Nephron progenitor cell (in vitro differentiated cells): Measurements from ENCODE around the gene KLK8.

Source experiments
- DNase-seq: peaks from one replicate; pipeline ENCODE4 v3.0.0; 2021
- H3K27ac Mint-ChIP-seq: 2 replicates; pipeline ENCODE4 v1.8.0; 2021; ENCODE audit warnings: mild to moderate bottlenecking, moderate library complexity, mixed read lengths
- H3K27me3 Mint-ChIP-seq: 2 replicates; pipeline ENCODE4 v1.8.0; 2021; ENCODE audit warnings: mild to moderate bottlenecking, low read depth, mixed read lengths; ENCODE audit not compliant: poor library complexity
- H3K36me3 Mint-ChIP-seq: 2 replicates; pipeline ENCODE4 v1.8.0; 2021; ENCODE audit warnings: low read depth, mixed read lengths
- H3K4me1 Mint-ChIP-seq: 2 replicates; pipeline ENCODE4 v1.8.0; 2021; ENCODE audit warnings: mixed read lengths
- H3K4me3 Mint-ChIP-seq: 2 replicates; pipeline ENCODE4 v1.8.0; 2021; ENCODE audit warnings: mild to moderate bottlenecking, moderate library complexity, mixed read lengths
- H3K9me3 Mint-ChIP-seq: 2 replicates; pipeline ENCODE4 v1.8.0; 2021; ENCODE audit warnings: mild to moderate bottlenecking, moderate library complexity, mixed read lengths
- TF ChIP-seq, protein P1 (sequence below): fragments of 200-600 bp; sonication (generic); IDR thresholded peaks from 2 replicates; pipeline ENCODE4 v1.5.0; 2021; ENCODE audit warnings: antibody characterized with exemption

The KLK8 gene

DNA sequence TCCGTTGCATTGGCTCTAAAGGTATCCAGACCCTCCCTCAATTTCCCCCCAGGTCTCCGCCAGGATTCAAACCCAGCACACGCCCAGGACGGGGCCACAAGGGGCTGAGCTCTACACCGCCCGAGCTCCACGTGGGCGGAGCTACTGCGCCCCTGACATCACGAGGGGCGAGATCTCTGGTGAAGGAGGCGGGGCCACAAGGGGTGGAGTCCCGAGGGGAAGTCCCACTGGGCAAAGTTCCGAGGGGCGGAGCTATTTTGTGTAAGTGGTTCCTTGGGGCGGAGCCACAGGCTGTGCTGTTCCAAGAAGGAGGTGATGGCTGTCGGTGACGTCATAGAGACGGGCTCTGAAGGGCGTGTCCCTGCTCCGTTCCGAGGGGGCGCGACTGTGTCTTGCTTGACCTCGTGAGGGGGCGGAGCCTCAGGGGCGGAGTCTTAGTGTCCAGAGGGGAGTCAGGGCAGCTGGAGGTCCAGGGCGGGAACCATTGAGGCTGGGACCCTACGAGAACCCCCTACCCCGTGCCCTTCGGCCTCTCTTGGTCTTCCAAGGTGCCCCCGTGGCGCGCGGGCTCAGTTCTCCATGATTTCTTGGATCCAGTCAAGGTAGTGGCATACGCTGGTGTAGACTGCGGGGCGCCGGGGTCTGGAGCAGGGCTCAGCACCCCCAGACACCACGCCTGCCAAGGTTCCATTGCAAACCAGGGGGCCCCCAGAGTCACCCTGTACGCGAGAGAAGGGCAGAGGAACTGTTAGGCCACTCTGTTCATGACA lies 1.3 kb upstream of the KLK8 start:
- Mint-ChIP-seq H3K4me3 (peak overlapping the region; percentile 56), H3K9me3 (no peaks in the 10 kb centered on the region), H3K27me3 (peaks cover 66% of the 10 kb centered on the region), H3K4me1 (peaks cover 58% of the 10 kb centered on the region), H3K27ac (peak overlapping the region; percentile 95), H3K36me3 (no peaks in the 10 kb centered on the region)
- TF ChIP-seq, protein P1, sequence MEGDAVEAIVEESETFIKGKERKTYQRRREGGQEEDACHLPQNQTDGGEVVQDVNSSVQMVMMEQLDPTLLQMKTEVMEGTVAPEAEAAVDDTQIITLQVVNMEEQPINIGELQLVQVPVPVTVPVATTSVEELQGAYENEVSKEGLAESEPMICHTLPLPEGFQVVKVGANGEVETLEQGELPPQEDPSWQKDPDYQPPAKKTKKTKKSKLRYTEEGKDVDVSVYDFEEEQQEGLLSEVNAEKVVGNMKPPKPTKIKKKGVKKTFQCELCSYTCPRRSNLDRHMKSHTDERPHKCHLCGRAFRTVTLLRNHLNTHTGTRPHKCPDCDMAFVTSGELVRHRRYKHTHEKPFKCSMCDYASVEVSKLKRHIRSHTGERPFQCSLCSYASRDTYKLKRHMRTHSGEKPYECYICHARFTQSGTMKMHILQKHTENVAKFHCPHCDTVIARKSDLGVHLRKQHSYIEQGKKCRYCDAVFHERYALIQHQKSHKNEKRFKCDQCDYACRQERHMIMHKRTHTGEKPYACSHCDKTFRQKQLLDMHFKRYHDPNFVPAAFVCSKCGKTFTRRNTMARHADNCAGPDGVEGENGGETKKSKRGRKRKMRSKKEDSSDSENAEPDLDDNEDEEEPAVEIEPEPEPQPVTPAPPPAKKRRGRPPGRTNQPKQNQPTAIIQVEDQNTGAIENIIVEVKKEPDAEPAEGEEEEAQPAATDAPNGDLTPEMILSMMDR: no peak
- peak; percentile 68 for DNase-seq

DNA sequence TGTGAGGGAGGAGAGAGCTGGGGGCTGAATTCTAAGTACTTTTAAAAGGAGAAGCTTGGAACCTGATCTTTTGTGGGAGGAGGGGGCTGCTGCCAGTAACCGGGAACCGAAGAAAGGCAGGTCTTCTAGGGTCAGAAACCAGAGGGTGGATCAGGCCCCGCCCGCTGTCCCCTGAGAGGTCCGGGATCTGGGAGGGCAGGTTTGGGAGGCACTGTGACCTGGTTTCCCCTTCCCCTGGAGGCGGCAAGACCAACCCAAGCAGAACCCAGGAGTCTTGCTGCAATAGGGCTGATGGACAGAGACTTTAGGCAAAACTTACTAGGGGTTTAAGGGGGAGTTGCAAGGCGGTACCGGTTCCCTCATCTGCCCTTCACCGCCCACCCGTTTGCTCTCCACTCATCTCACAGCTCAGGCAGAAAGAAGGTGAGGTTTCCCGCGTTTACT lies 707 bp upstream of the KLK8 start:
- Mint-ChIP-seq H3K27ac (peak overlapping the region; percentile 95), H3K4me3 (peak overlapping the region; percentile 56), H3K36me3 (no peaks in the 10 kb centered on the region), H3K27me3 (peaks cover 66% of the 10 kb centered on the region), H3K4me1 (peaks cover 58% of the 10 kb centered on the region), H3K9me3 (no peaks in the 10 kb centered on the region)
- peak; percentile 61 for DNase-seq
- TF ChIP-seq, protein P1: no peak

DNA sequence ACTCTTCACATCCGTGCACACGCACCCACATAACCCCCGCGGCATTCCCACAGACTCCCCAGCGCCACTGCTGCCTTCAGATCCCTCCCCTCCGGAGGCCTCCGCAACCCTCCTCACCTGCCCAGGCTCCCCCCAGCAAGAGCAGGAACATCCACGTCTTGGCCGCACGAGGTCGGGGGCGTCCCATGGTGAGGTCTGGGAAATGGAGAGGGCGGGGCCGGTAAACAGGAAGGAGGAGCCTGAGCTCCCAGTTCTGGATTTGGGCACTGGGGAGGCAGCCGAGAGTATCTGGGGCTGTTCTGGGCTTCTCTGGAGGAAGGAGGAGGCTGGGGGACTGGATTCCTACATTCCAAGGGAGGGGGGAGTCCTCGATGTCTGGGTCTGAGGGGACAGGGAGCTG lies 423 bp downstream of the KLK8 start:
- H3K4me1 Mint-ChIP-seq: peaks cover 53% of the 10 kb centered on the region
- no peak for DNase-seq
- no peaks in the 10 kb centered on the region for H3K9me3 Mint-ChIP-seq
- no peaks in the 10 kb centered on the region for H3K36me3 Mint-ChIP-seq
- TF ChIP-seq, protein P1: no peak
- H3K4me3 Mint-ChIP-seq: peak overlapping the region; percentile 56
- peaks cover 66% of the 10 kb centered on the region for H3K27me3 Mint-ChIP-seq
- H3K27ac Mint-ChIP-seq: peak overlapping the region; percentile 95

DNA sequence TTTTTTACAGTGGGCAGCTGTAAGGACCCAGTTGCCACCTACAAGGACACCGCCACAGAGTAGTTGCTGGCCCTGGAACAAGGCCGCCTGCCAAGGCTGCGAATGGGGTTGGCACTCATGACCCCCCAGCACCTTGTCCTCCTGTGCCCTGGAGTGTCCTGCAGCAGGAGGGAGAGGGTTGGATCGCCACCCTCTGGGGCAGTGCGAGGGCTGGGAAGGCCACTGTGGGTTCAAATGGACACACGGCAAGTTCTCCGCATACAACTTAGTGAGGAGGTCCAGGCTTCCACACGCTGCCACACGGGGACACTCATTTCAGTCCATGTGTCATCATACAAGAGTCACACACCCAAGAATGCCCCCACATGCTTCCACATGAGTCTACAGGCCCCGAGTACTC lies 978 bp downstream of the KLK8 start:
- peak overlapping the region; percentile 56 for H3K4me3 Mint-ChIP-seq
- peaks cover 52% of the 10 kb centered on the region for H3K4me1 Mint-ChIP-seq
- no peaks in the 10 kb centered on the region for H3K9me3 Mint-ChIP-seq
- no peak overlapping the region for H3K27ac Mint-ChIP-seq
- no peaks in the 10 kb centered on the region for H3K36me3 Mint-ChIP-seq
- H3K27me3 Mint-ChIP-seq: peaks cover 70% of the 10 kb centered on the region
- no peak for DNase-seq
- TF ChIP-seq, protein P1: no peak

DNA sequence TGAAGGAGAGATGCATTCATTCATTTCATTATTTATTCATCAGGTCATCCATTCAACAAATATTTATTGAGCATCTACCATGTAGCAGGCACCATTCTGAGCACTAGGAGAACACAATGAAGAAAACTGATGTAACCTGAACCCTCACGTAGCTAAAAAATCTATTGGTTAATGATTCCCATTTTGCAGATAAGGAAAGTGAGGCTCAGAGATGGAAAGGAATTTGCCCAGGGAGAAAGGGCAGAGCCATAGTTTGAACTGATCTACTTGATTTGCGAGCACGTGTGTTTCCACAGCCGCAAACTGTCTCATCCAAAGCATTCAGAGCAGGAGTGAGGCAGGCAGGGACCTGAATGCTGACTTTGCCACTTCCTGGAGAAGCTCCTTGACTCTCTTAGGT lies 2.7 kb downstream of the KLK8 start:
- H3K4me1 Mint-ChIP-seq: peaks cover 43% of the 10 kb centered on the region
- H3K36me3 Mint-ChIP-seq: no peaks in the 10 kb centered on the region
- DNase-seq: no peak
- H3K27me3 Mint-ChIP-seq: peaks cover 62% of the 10 kb centered on the region
- H3K4me3 Mint-ChIP-seq: no peak overlapping the region
- peaks cover 3% of the 10 kb centered on the region for H3K9me3 Mint-ChIP-seq
- TF ChIP-seq, protein P1: no peak
- H3K27ac Mint-ChIP-seq: no peak overlapping the region

DNA sequence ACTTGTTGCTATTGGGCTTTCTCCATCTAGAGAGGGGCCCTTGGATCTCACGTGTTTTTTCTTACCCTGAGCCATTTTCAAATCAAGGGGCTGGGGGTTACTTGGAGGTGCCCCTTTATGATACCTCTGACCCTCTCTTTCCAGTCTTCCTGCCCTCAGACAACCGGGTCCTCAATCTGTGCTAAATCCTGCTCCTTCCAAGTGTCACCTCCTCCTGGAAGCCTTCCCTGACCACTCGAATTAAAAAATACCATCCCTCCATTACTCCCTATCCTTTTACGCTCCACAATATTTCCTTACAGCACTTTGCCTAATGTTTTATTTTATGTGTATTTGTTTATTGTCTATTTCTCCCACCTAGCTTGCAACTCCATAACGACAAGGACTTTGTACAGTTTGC lies 3.3 kb downstream of the KLK8 start:
- Mint-ChIP-seq H3K9me3 (peaks cover 3% of the 10 kb centered on the region), H3K27ac (no peak overlapping the region), H3K36me3 (no peaks in the 10 kb centered on the region), H3K27me3 (peaks cover 57% of the 10 kb centered on the region), H3K4me3 (no peak overlapping the region), H3K4me1 (peaks cover 37% of the 10 kb centered on the region)
- no peak for DNase-seq
- TF ChIP-seq, protein P1: no peak
